ENCODE data around the gene PLAAT2.

DNA sequence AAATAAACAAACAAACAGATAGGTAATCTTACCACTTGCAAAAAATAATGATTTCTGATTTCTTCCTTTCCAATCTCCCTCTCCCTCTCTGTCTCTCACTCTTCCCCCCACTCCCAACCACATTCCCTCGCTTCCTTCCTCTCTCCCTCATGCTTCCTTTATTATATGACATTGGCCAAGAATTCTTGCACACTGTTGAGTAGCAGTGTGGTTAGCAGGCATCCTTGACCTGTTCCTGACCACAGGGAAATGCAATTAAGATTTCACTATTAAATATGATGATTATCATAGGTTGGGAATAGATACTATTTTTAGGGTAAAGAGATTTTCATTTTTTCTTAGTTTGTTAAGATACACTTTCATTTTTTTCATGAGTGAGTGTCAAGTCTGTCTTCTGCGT lies 41.3 kb downstream of the PLAAT2 start:
- TF ChIP-seq, protein P1, sequence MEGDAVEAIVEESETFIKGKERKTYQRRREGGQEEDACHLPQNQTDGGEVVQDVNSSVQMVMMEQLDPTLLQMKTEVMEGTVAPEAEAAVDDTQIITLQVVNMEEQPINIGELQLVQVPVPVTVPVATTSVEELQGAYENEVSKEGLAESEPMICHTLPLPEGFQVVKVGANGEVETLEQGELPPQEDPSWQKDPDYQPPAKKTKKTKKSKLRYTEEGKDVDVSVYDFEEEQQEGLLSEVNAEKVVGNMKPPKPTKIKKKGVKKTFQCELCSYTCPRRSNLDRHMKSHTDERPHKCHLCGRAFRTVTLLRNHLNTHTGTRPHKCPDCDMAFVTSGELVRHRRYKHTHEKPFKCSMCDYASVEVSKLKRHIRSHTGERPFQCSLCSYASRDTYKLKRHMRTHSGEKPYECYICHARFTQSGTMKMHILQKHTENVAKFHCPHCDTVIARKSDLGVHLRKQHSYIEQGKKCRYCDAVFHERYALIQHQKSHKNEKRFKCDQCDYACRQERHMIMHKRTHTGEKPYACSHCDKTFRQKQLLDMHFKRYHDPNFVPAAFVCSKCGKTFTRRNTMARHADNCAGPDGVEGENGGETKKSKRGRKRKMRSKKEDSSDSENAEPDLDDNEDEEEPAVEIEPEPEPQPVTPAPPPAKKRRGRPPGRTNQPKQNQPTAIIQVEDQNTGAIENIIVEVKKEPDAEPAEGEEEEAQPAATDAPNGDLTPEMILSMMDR (conservative IDR thresholded peaks at IDR 0.05; ENCODE audit: low read depth, low read length): no peak
- TF ChIP-seq EZH2 (IDR thresholded peaks at IDR 0.05; ENCODE audit: borderline replicate concordance, low read depth, low read length, poor library complexity, severe bottlenecking): no peak
